ENCODE results near the gene HPS4. TPM values are rescaled to one million over a fixed set of nuclear protein-coding genes. Genes with fewer than 3 reads are reported as not detected.

Gene HPS4
- total RNA-seq, 1 donor from 2014 or later, result 36.1 TPM

- TF ChIP-seq POLR2A (IDR thresholded peaks at IDR 0.05), result no peak
- TF ChIP-seq CTCF (IDR thresholded peaks at IDR 0.05), result no peak
- no peak for TF ChIP-seq POLR2AphosphoS5 (IDR thresholded peaks at IDR 0.05; ENCODE audit: insufficient read depth in 1 of 2, low read depth in 1 of 2)
- DNase-seq (ENCODE audit: extremely low spot score in 2 of 2), result no peak
- H3K4me1 ChIP-seq, result peaks cover 15% of the 10 kb centered on the region
- H3K9me3 ChIP-seq, result no peaks in the 10 kb centered on the region
- H3K36me3 ChIP-seq, result no peaks in the 10 kb centered on the region
- H3K27me3 ChIP-seq, result no peaks in the 10 kb centered on the region
- H3K4me3 ChIP-seq, result no peak overlapping the region
- H3K27ac ChIP-seq, result no peak overlapping the region
- intact Hi-C loops (cut with DNase I), result no loop called here
These were observed 32.9 kb upstream of the HPS4 start for GRCh38 chr22:26516503-26516902.

GRCh38 chr22:26515931-26516330 is 32.3 kb upstream of the HPS4 start:
- Histone ChIP-seq H3K27me3 (no peaks in the 10 kb centered on the region), H3K27ac (no peak overlapping the region), H3K36me3 (no peaks in the 10 kb centered on the region), H3K9me3 (no peaks in the 10 kb centered on the region), H3K4me1 (peaks cover 21% of the 10 kb centered on the region), H3K4me3 (no peak overlapping the region)
- TF ChIP-seq CTCF (IDR thresholded peaks at IDR 0.05), result no peak
- TF ChIP-seq POLR2AphosphoS5 (IDR thresholded peaks at IDR 0.05; ENCODE audit: insufficient read depth in 1 of 2, low read depth in 1 of 2), result no peak
- TF ChIP-seq POLR2A (IDR thresholded peaks at IDR 0.05), result no peak
- intact Hi-C loops (cut with DNase I), result no loop called here
- no peak for DNase-seq (ENCODE audit: extremely low spot score in 2 of 2)

GRCh38 chr22:26514419-26515161 is 31.0 kb upstream of the HPS4 start:
- DNase-seq (ENCODE audit: extremely low spot score in 2 of 2), result no peak
- intact Hi-C loops (cut with DNase I), result no loop called here
- Histone ChIP-seq H3K4me1 (peaks cover 27% of the 10 kb centered on the region), H3K9me3 (no peaks in the 10 kb centered on the region), H3K27ac (no peak overlapping the region), H3K4me3 (no peak overlapping the region), H3K36me3 (peaks cover 0 to 6% of the 10 kb centered on the region in 2 donors), H3K27me3 (no peaks in the 10 kb centered on the region)
- no peak for TF ChIP-seq POLR2A (IDR thresholded peaks at IDR 0.05)
- no peak for TF ChIP-seq CTCF (IDR thresholded peaks at IDR 0.05)
- TF ChIP-seq POLR2AphosphoS5 (IDR thresholded peaks at IDR 0.05; ENCODE audit: insufficient read depth in 1 of 2, low read depth in 1 of 2), result no peak

- TF ChIP-seq POLR2AphosphoS5 (IDR thresholded peaks at IDR 0.05; ENCODE audit: insufficient read depth in 1 of 2, low read depth in 1 of 2), result no peak
- Histone ChIP-seq H3K9me3 (no peaks in the 10 kb centered on the region), H3K4me1 (peaks cover 27% of the 10 kb centered on the region), H3K36me3 (peaks cover 0 to 13% of the 10 kb centered on the region in 2 donors), H3K27me3 (no peaks in the 10 kb centered on the region), H3K4me3 (no peak overlapping the region), H3K27ac (no peak overlapping the region)
- intact Hi-C loops (cut with DNase I), result no loop called here
- no peak for DNase-seq (ENCODE audit: extremely low spot score in 2 of 2)
These were observed 30.3 kb upstream of the HPS4 start for GRCh38 chr22:26513838-26514237.

- intact Hi-C loops (cut with DNase I), result no loop called here
- DNase-seq (ENCODE audit: extremely low spot score in 2 of 2), result peak; percentile 89 to 98
- peak within 1 kb of the TSS; percentile 60 for H3K27ac ChIP-seq
- H3K36me3 ChIP-seq, result peaks cover 0 to 28% of the 10 kb centered on the region in 2 donors
- H3K4me3 ChIP-seq, result peak within 1 kb of the TSS; percentile 86 to 89
- no peaks in the 10 kb centered on the region for H3K27me3 ChIP-seq
- TF ChIP-seq CTCF (IDR thresholded peaks at IDR 0.05) (no peak), POLR2AphosphoS5 (IDR thresholded peaks at IDR 0.05; ENCODE audit: insufficient read depth in 1 of 2, low read depth in 1 of 2) (peak; percentile 92 to 97), POLR2A (IDR thresholded peaks at IDR 0.05) (no peak)
- H3K4me1 ChIP-seq, result peaks cover 27% of the 10 kb centered on the region
- no peaks in the 10 kb centered on the region for H3K9me3 ChIP-seq
These were observed 28.7 kb upstream of the HPS4 start, which contains the start of gene TFIP11 for GRCh38 chr22:26512149-26512793. TSS of gene TFIP11 (minus strand) at chr22:26512473. CDS start at chr22:26510272, 2,201 bp downstream.
